Endodermal cell (in vitro differentiated cells): Measurements from ENCODE around the gene COL5A1. TPM values are rescaled to one million over a fixed set of nuclear protein-coding genes. Genes with fewer than 3 reads are reported as not detected.

ENCODE experiments used
- DNase-seq: peaks from one replicate; pipeline ENCODE4 v3.0.0-alpha.2; 2017
- H3K27ac ChIP-seq: 2 replicates; pipeline ENCODE4 v1.5.1; 2013; ENCODE audit warnings: mild to moderate bottlenecking, low read depth, low read length, moderate library complexity
- H3K27me3 ChIP-seq: 2 replicates; pipeline ENCODE4 v1.6.1; 2013; ENCODE audit warnings: mild to moderate bottlenecking, low read length, moderate library complexity; ENCODE audit not compliant: insufficient read depth, control insufficient read depth, poor library complexity, severe bottlenecking
- H3K36me3 ChIP-seq: 2 replicates; pipeline ENCODE4 v1.7.0; 2013; ENCODE audit warnings: mild to moderate bottlenecking, low read length, moderate library complexity; ENCODE audit not compliant: control insufficient read depth, insufficient read depth
- H3K4me1 ChIP-seq: one replicate; pipeline ENCODE4 v1.7.0; 2013; ENCODE audit warnings: low read length; ENCODE audit not compliant: control insufficient read depth, insufficient read depth
- H3K4me3 ChIP-seq: 2 replicates; pipeline ENCODE4 v1.5.1; 2013; ENCODE audit warnings: mild to moderate bottlenecking, low read length, moderate library complexity
- H3K9ac ChIP-seq: 2 replicates; pipeline ENCODE4 v1.6.1; 2013; ENCODE audit warnings: mild to moderate bottlenecking, low read length, moderate library complexity; ENCODE audit not compliant: poor library complexity, severe bottlenecking; ENCODE audit errors: extremely low read depth
- H3K9me3 ChIP-seq: 2 replicates; pipeline ENCODE4 v1.6.1; 2013; ENCODE audit warnings: mild to moderate bottlenecking, low read length, moderate library complexity; ENCODE audit not compliant: control insufficient read depth
- H3K27ac Mint-ChIP-seq: 2 replicates; pipeline ENCODE4 v1.8.0; 2020; ENCODE audit warnings: mixed read lengths
- H3K27me3 Mint-ChIP-seq: 2 replicates; pipeline ENCODE4 v1.8.0; 2021; ENCODE audit warnings: mild to moderate bottlenecking, mixed read lengths; ENCODE audit not compliant: insufficient read depth
- H3K36me3 Mint-ChIP-seq: 2 replicates; pipeline ENCODE4 v1.8.0; 2020; ENCODE audit warnings: low read depth, mixed read lengths
- H3K4me1 Mint-ChIP-seq: 2 replicates; pipeline ENCODE4 v1.8.0; 2020; ENCODE audit warnings: mixed read lengths
- H3K4me3 Mint-ChIP-seq: 2 replicates; pipeline ENCODE4 v1.8.0; 2020; ENCODE audit warnings: mild to moderate bottlenecking, moderate library complexity, mixed read lengths
- H3K9me3 Mint-ChIP-seq: 2 replicates; pipeline ENCODE4 v1.8.0; 2020; ENCODE audit warnings: mild to moderate bottlenecking, mixed read lengths
- WGBS, 2 experiments: methylation state at CpG; one replicate each; pipeline versions ENCODE4 v1.1.5 to v1.1.7; 2013; ENCODE audit warnings: missing lambda C conversion rate in 2 of 2, mixed read lengths in 1 of 2; ENCODE audit not compliant: insufficient coverage in 1 of 2, insufficient read length in 1 of 2; 5-methylcytosine and 5-hydroxymethylcytosine counted together
- total RNA-seq, 2 donors: library from RNA; stranded (reverse); fragmentation: NEBNext Ultra II Directional in 1 of 2; extraction: Animal tissue kit (Norgen Biotek cat#: 25700) in 1 of 2; gene quantifications; 2 replicates in 1 of 2; 3 replicates in 1 of 2; pipeline ENCODE4 v1.2.1, GENCODE V29; 2021
- TF ChIP-seq, protein P1 (sequence below): fragments of 200-600 bp; sonication (generic); conservative IDR thresholded peaks from 2 replicates; pipeline ENCODE4 v1.5.0; 2021; ENCODE audit warnings: antibody characterized with exemption, mild to moderate bottlenecking

Gene COL5A1
- total RNA-seq, 2 donors from 2014 or later = 65.3 to 76.6 TPM

DNA sequence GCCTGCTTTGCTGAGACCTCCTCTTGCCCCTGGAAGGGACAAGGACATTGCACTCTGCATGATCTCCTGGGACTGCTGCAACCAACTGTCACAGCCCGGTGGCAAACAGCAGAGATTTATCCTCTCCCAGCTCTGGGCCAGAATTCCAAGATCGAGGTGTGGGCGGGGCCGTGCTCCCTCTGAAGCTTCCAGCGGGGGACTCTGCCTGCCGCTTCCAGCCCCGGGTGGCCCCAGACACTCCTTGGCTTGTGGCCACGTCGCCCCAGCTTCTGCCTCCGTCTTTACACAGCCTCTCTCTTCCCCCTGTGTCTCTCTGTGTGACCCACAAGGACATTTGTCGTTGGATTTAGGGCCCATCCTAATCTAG, 67.1 kb downstream of the COL5A1 start:
- Histone ChIP-seq H3K27me3 (no peaks in the 10 kb centered on the region), H3K36me3 (peaks cover 3% of the 10 kb centered on the region), H3K9me3 (no peaks in the 10 kb centered on the region), H3K4me3 (no peak overlapping the region), H3K9ac (no peak overlapping the region), H3K27ac (no peak overlapping the region), H3K4me1 (no peaks in the 10 kb centered on the region)
- Mint-ChIP-seq H3K4me3 (no peak overlapping the region), H3K36me3 (peaks cover 26% of the 10 kb centered on the region), H3K27ac (no peak overlapping the region), H3K4me1 (no peaks in the 10 kb centered on the region), H3K9me3 (peaks cover 1% of the 10 kb centered on the region), H3K27me3 (no peaks in the 10 kb centered on the region)
- 88 to 92% methylated on average over 10 to 11 of the region's 11 CpGs for whole genome bisulfite sequencing, 2 experiments
- TF ChIP-seq, protein P1, sequence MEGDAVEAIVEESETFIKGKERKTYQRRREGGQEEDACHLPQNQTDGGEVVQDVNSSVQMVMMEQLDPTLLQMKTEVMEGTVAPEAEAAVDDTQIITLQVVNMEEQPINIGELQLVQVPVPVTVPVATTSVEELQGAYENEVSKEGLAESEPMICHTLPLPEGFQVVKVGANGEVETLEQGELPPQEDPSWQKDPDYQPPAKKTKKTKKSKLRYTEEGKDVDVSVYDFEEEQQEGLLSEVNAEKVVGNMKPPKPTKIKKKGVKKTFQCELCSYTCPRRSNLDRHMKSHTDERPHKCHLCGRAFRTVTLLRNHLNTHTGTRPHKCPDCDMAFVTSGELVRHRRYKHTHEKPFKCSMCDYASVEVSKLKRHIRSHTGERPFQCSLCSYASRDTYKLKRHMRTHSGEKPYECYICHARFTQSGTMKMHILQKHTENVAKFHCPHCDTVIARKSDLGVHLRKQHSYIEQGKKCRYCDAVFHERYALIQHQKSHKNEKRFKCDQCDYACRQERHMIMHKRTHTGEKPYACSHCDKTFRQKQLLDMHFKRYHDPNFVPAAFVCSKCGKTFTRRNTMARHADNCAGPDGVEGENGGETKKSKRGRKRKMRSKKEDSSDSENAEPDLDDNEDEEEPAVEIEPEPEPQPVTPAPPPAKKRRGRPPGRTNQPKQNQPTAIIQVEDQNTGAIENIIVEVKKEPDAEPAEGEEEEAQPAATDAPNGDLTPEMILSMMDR = no peak
- DNase-seq = no peak

GRCh38 chr9:134709512-134710270, 68.1 kb downstream of the COL5A1 start:
- no peak overlapping the region for H3K27ac Mint-ChIP-seq
- Histone ChIP-seq H3K36me3 (peaks cover 3% of the 10 kb centered on the region), H3K9me3 (no peaks in the 10 kb centered on the region), H3K9ac (no peak overlapping the region), H3K4me1 (no peaks in the 10 kb centered on the region), H3K27ac (no peak overlapping the region), H3K27me3 (no peaks in the 10 kb centered on the region), H3K4me3 (no peak overlapping the region)
- H3K36me3 Mint-ChIP-seq = peaks cover 32% of the 10 kb centered on the region
- 90 to 97% methylated on average over 16 to 29 of the region's 29 CpGs for WGBS, 2 experiments
- DNase-seq = no peak
- H3K4me1 Mint-ChIP-seq = no peaks in the 10 kb centered on the region
- H3K4me3 Mint-ChIP-seq = no peak overlapping the region
- TF ChIP-seq, protein P1 = no peak
- no peaks in the 10 kb centered on the region for H3K27me3 Mint-ChIP-seq
- H3K9me3 Mint-ChIP-seq = peaks cover 8% of the 10 kb centered on the region

DNA sequence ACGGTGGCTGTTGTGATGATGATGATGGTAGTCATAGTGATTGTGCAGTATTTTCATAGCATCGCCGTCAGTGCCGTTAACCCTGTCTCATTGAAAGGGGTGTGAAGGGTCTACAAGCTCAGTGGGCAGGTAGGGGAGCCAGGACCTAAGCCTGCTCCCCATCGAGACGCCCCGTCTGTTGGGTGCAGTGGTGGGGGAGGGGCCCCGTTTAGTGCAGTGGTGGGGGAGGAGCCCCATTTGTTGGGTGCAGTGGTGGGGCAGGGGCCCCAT, 68.6 kb downstream of the COL5A1 start:
- Histone ChIP-seq H3K9me3 (no peaks in the 10 kb centered on the region), H3K27me3 (no peaks in the 10 kb centered on the region), H3K36me3 (peaks cover 3% of the 10 kb centered on the region), H3K9ac (no peak overlapping the region), H3K27ac (no peak overlapping the region), H3K4me3 (no peak overlapping the region), H3K4me1 (no peaks in the 10 kb centered on the region)
- peaks cover 36% of the 10 kb centered on the region for H3K36me3 Mint-ChIP-seq
- H3K27ac Mint-ChIP-seq = no peak overlapping the region
- no peak for DNase-seq
- H3K27me3 Mint-ChIP-seq = no peaks in the 10 kb centered on the region
- peaks cover 11% of the 10 kb centered on the region for H3K9me3 Mint-ChIP-seq
- peaks cover 2% of the 10 kb centered on the region for H3K4me1 Mint-ChIP-seq
- TF ChIP-seq, protein P1 = no peak
- H3K4me3 Mint-ChIP-seq = no peak overlapping the region
- WGBS, 2 experiments = 87% methylated on average over 8 of the region's 8 CpGs; no CpG with 5 or more reads in 1 of the 2 experiments
